ENCODE data around the gene DHX58. TPM values are rescaled to one million over a fixed set of nuclear protein-coding genes. Genes with fewer than 3 reads are reported as not detected.

The DHX58 gene
- total RNA-seq, 4 donors from 2014 or later = 1.1 to 4.4 (median 3.1) TPM

DNA sequence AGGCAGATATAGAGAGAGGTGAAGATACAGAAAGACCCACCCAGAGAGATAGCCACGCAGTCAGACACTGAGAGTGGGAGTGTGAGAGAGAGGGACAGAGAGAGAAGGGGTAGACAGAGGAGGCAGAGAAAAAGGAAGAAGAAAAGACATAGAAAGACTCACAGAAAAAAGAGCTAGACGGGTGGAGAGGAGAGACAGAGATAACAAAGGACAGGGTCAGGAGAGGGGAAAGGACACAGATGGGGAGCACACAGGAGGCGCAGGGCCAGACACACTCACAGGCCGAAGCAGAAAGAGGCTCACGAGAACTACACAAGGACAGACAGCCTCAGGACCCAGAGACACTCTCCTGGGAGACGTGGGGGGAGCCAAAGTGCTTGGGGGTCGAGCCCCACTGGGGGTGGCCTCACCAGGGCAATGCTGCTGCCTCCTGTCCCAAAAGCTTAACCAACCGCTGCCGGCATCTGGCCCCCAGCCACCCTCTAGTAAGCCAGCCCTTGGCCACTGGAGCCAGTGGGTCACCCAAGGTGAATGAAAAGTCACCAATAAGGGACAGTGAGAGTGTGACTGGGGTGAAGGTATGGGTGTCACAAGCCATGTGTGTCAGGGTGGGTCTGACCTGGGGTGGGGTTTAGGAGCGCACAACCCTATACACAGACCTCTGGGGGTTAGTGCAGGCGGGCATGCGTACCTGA is 18.0 kb downstream of the DHX58 start:
- Histone ChIP-seq H3K27me3 (peaks cover 0 to 11% (median 8%) of the 10 kb centered on the region in 3 donors), H3K4me3 (no peak overlapping the region), H3K4me1 (peaks cover 0 to 12% of the 10 kb centered on the region in 2 donors), H3K27ac (no peak overlapping the region), H3K36me3 (no peaks in the 10 kb centered on the region), H3K9me3 (no peaks in the 10 kb centered on the region)
- intact Hi-C loops (cut with DNase I; ENCODE audit: low total_unique reads) = no loop called here
- no peak for DNase-seq
- in situ Hi-C loops (cut with MboI; ENCODE audit: low sequenced_read_pairs in 4 of 4) = no loop called here
- no peak for ATAC-seq
- no peak for TF ChIP-seq POLR2A (IDR thresholded peaks at IDR 0.05)
- TF ChIP-seq, protein P1, sequence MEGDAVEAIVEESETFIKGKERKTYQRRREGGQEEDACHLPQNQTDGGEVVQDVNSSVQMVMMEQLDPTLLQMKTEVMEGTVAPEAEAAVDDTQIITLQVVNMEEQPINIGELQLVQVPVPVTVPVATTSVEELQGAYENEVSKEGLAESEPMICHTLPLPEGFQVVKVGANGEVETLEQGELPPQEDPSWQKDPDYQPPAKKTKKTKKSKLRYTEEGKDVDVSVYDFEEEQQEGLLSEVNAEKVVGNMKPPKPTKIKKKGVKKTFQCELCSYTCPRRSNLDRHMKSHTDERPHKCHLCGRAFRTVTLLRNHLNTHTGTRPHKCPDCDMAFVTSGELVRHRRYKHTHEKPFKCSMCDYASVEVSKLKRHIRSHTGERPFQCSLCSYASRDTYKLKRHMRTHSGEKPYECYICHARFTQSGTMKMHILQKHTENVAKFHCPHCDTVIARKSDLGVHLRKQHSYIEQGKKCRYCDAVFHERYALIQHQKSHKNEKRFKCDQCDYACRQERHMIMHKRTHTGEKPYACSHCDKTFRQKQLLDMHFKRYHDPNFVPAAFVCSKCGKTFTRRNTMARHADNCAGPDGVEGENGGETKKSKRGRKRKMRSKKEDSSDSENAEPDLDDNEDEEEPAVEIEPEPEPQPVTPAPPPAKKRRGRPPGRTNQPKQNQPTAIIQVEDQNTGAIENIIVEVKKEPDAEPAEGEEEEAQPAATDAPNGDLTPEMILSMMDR (IDR thresholded peaks at IDR 0.05 in 4 of 5, conservative IDR thresholded peaks at IDR 0.05 in 1 of 5) = no peak

DNA sequence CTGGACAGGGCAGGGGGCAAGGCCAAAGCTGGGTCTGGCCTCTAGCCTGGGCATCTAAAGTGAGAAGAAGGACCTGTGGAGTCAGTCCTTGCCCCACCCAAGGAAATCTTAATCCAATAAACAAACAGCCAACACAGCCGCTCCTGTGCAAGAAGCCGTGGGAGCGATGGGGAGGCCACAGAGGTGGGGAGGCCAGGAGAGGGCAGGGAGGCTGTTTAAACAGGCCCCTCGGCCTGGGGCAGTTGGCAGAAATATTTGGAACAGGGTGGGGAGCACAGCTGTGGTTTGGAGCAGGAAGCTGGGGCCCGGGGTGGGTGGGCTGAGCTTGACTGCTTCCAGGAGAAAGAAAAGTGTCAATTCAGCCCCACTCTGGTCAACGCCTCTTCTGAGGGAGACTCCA is 19.6 kb downstream of the DHX58 start:
- Histone ChIP-seq H3K9me3 (no peaks in the 10 kb centered on the region), H3K27me3 (peaks cover 0 to 11% (median 6%) of the 10 kb centered on the region in 3 donors), H3K27ac (no peak overlapping the region), H3K4me3 (no peak overlapping the region), H3K4me1 (peaks cover 0 to 12% of the 10 kb centered on the region in 2 donors), H3K36me3 (no peaks in the 10 kb centered on the region)
- no peak for ATAC-seq
- no peak for DNase-seq
- in situ Hi-C loops (cut with MboI; ENCODE audit: low sequenced_read_pairs in 4 of 4) = no loop called here
- intact Hi-C loops (cut with DNase I; ENCODE audit: low total_unique reads) = no loop called here
- TF ChIP-seq, protein P1 (IDR thresholded peaks at IDR 0.05 in 4 of 5, conservative IDR thresholded peaks at IDR 0.05 in 1 of 5) = no peak
- no peak for TF ChIP-seq POLR2A (IDR thresholded peaks at IDR 0.05)

DNA sequence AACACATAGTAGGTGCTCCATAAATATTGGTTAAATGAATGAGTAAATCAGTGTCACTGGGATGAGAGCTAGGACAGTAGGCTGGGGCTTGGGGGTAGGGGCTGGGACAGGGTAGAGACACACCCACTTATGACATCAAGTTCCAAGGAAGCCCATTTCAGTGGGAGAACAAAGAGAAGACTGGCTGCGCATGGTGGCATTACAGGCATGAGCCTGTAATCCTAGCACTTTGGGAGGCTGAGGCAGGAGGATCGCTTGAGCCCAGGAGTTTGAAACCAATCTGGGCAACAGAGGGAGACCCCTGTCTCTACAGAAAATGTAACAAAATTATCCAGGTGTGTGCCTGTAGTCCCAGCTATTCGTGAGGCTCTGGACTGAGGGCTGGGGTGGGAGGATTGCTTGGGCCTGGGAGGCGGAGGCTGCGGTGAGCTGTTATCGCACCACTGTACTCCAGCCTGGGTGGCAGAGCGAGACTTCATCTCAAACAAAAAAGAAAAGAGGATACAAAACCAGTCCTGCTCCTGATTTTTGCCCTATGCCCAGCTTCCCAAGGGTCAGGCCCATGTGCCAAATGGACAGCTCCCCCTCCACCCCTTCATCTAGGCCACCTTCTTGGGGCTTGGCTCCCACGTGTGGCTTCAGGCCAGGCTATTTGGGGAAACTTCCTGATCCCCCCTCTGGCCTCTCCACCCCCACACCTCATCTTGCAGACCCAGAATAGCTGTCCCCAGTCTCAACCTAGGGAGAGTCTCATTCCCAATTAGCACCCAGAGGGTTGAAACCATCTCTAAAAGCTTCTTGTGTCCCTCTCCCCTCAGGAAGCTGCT is 21.3 kb downstream of the DHX58 start:
- H3K9me3 ChIP-seq = no peaks in the 10 kb centered on the region
- intact Hi-C loops (cut with DNase I; ENCODE audit: low total_unique reads) = no loop called here
- H3K27ac ChIP-seq = no peak overlapping the region
- no peak overlapping the region for H3K4me3 ChIP-seq
- DNase-seq = no peak
- TF ChIP-seq, protein P1 (IDR thresholded peaks at IDR 0.05 in 4 of 5, conservative IDR thresholded peaks at IDR 0.05 in 1 of 5) = no peak
- TF ChIP-seq POLR2A (IDR thresholded peaks at IDR 0.05) = no peak
- no peaks in the 10 kb centered on the region for H3K36me3 ChIP-seq
- peaks cover 0 to 12% of the 10 kb centered on the region in 2 donors for H3K4me1 ChIP-seq
- H3K27me3 ChIP-seq = no peaks in the 10 kb centered on the region
- ATAC-seq = no peak
- in situ Hi-C loops (cut with MboI; ENCODE audit: low sequenced_read_pairs in 4 of 4) = no loop called here

- no peak overlapping the region for H3K4me3 ChIP-seq
- DNase-seq = no peak
- no peaks in the 10 kb centered on the region for H3K9me3 ChIP-seq
- H3K27me3 ChIP-seq = no peaks in the 10 kb centered on the region
- intact Hi-C loops (cut with DNase I; ENCODE audit: low total_unique reads) = no loop called here
- ATAC-seq = no peak
- no peak overlapping the region for H3K27ac ChIP-seq
- TF ChIP-seq, protein P1 (IDR thresholded peaks at IDR 0.05 in 4 of 5, conservative IDR thresholded peaks at IDR 0.05 in 1 of 5) = no peak
- TF ChIP-seq POLR2A (IDR thresholded peaks at IDR 0.05) = no peak
- no peaks in the 10 kb centered on the region for H3K36me3 ChIP-seq
- peaks cover 0 to 5% of the 10 kb centered on the region in 2 donors for H3K4me1 ChIP-seq
- in situ Hi-C loops (cut with MboI; ENCODE audit: low sequenced_read_pairs in 4 of 4) = no loop called here
These were observed 23.8 kb downstream of the DHX58 start for GRCh38 chr17:42088736-42089135.

Data from gastrocnemius medialis (tissue), 4 donors.